Endothelial cell of umbilical vein (primary cell): ENCODE data around the gene HELQ. TPM values are rescaled to one million over a fixed set of nuclear protein-coding genes. Genes with fewer than 3 reads are reported as not detected.

Experiments used
- BruUV-seq: library from RNA; stranded (reverse); fragments of 400-500 nt; replicated peaks from 2 replicates; lab custom pipeline; 2021; lab: Mats Ljungman, UMichigan
- CTCF ChIA-PET: fragments of 300-600, 350-600 bp; sonication (Branson Sonifier 250); formaldehyde crosslinking; loops from one replicate; lab custom pipeline; 2021; ENCODE audit warnings: antibody characterized with exemption, inconsistent platforms; lab: Charles Lee
- POLR2A ChIA-PET: fragments of 300-600, 350-600 bp; sonication (Branson Sonifier 250); formaldehyde crosslinking; loops from one replicate; lab custom pipeline; 2021; ENCODE audit warnings: antibody characterized with exemption, inconsistent platforms; lab: Charles Lee
- DNase-seq: peaks from one replicate; pipeline ENCODE4 v3.0.0-alpha.2; 2011; ENCODE audit warnings: low read depth, low spot score
- FAIRE-seq: peaks from 2 replicates; lab custom pipeline; 2011; peaks lifted over from hg19 to GRCh38; lab: Jason Lieb, UNC
- H2AFZ ChIP-seq: 2 replicates; pipeline ENCODE4 v1.6.0; 2012; ENCODE audit warnings: low read depth, low read length, control low read depth, inconsistent platforms
- H3K27ac ChIP-seq: 2 replicates; pipeline ENCODE4 v1.5.1; 2011; ENCODE audit warnings: low read depth, mild to moderate bottlenecking, control low read depth, low read length, moderate library complexity; ENCODE audit not compliant: insufficient read depth
- H3K27me3 ChIP-seq, 2 experiments: 2 replicates each; pipeline versions ENCODE4 v1.6.0 to v1.6.1; 2011; ENCODE audit warnings: low read length in 2 of 2, mixed read lengths in 1 of 2; ENCODE audit not compliant: control insufficient read depth in 2 of 2, insufficient read depth in 2 of 2
- H3K36me3 ChIP-seq, 2 experiments: 2 replicates in 1 of 2; 3 replicates in 1 of 2; pipeline ENCODE4 v1.5.1; 2011; ENCODE audit warnings: low read length in 2 of 2, mild to moderate bottlenecking in 1 of 2, moderate library complexity in 1 of 2; ENCODE audit not compliant: control insufficient read depth in 2 of 2, insufficient read depth in 2 of 2; ENCODE audit errors: extremely low read depth in 1 of 2
- H3K4me1 ChIP-seq: 3 replicates; pipeline ENCODE4 v1.5.1; 2011; ENCODE audit warnings: mild to moderate bottlenecking, low read length; ENCODE audit not compliant: control insufficient read depth, insufficient read depth; ENCODE audit errors: extremely low read depth
- H3K4me2 ChIP-seq: 2 replicates; pipeline ENCODE4 v1.6.1; 2011; ENCODE audit warnings: low read length, control low read depth, mixed read lengths; ENCODE audit not compliant: insufficient read depth
- H3K4me3 ChIP-seq, 3 experiments: fragments of 200-600 bp in 1 of 3; sonication (generic), shearing (Covaris generic) in 1 of 3; replicated peaks in 1 of 3; 2 replicates each; pipeline ENCODE4 v1.5.1; 2011 to 2016; ENCODE audit warnings: control low read depth in 3 of 3, low read length in 3 of 3, mild to moderate bottlenecking in 2 of 3, inconsistent platforms in 1 of 3, low read depth in 1 of 3, moderate library complexity in 1 of 3; ENCODE audit not compliant: insufficient read depth in 1 of 3
- H3K79me2 ChIP-seq: 2 replicates; pipeline ENCODE4 v1.6.0; 2012; ENCODE audit warnings: low read length, inconsistent platforms; ENCODE audit not compliant: control insufficient read depth, insufficient read depth
- H3K9ac ChIP-seq: replicated peaks from 2 replicates; pipeline ENCODE3; 2011; ENCODE audit warnings: low read length, control low read depth; ENCODE audit not compliant: insufficient read depth; ENCODE audit errors: extremely low read depth
- H3K9me1 ChIP-seq: replicated peaks from 3 replicates; pipeline ENCODE4 v1.6.0; 2011; ENCODE audit warnings: mild to moderate bottlenecking, low read length; ENCODE audit not compliant: control insufficient read depth, insufficient read depth; ENCODE audit errors: extremely low read depth
- H3K9me3 ChIP-seq: replicated peaks from 2 replicates; pipeline ENCODE4 v1.5.1; 2012; ENCODE audit warnings: low read length, inconsistent platforms; ENCODE audit not compliant: control insufficient read depth, insufficient read depth
- H4K20me1 ChIP-seq: replicated peaks from 2 replicates; pipeline ENCODE3; 2011; ENCODE audit warnings: mild to moderate bottlenecking, low read length; ENCODE audit not compliant: control insufficient read depth, insufficient read depth; ENCODE audit errors: extremely low read depth
- EZH2 ChIP-seq: IDR thresholded peaks from 2 replicates; pipeline ENCODE4 v1.6.1; 2012; ENCODE audit warnings: borderline replicate concordance, low read depth, mild to moderate bottlenecking, moderate library complexity, low read length, inconsistent platforms; ENCODE audit not compliant: severe bottlenecking
- FOS ChIP-seq: IDR thresholded peaks from 2 replicates; pipeline ENCODE4 v1.6.1; 2011; ENCODE audit warnings: mild to moderate bottlenecking, low read length, moderate library complexity, borderline replicate concordance; ENCODE audit not compliant: insufficient read depth
- GATA2 ChIP-seq: IDR thresholded peaks from 2 replicates; pipeline ENCODE4 v1.7.0; 2011; ENCODE audit warnings: low read depth, mild to moderate bottlenecking, moderate library complexity, mixed read lengths, low read length; ENCODE audit not compliant: insufficient read length, insufficient read depth
- JUN ChIP-seq: IDR thresholded peaks from 2 replicates; pipeline ENCODE4 v1.6.1; 2011; ENCODE audit warnings: borderline replicate concordance, low read depth; ENCODE audit not compliant: insufficient read length, insufficient read depth
- MYC ChIP-seq: IDR thresholded peaks from one replicate; pipeline ENCODE4 v1.6.1; 2011; ENCODE audit warnings: mild to moderate bottlenecking, low read depth, low read length
- POLR2A ChIP-seq: IDR thresholded peaks from 2 replicates; pipeline ENCODE4 v1.6.1; 2012; ENCODE audit warnings: low read depth, mild to moderate bottlenecking, control low read depth, low read length
- POLR2AphosphoS5 ChIP-seq: IDR thresholded peaks from 2 replicates; pipeline ENCODE4 v1.6.1; 2012; ENCODE audit warnings: low read depth, mild to moderate bottlenecking, control low read depth, low read length, moderate library complexity; ENCODE audit not compliant: insufficient read depth
- dilution Hi-C: fragments of 300-500 bp; cut with MboI; formaldehyde crosslinking; loops from one replicate; pipeline ENCODE4 v1.15.0; 2019; ENCODE audit warnings: low sequenced_read_pairs; ENCODE audit not compliant: extremely low pct_ligation_motif_present
- intact Hi-C: fragments of 100-400 bp; cut with micrococcal nuclease; formaldehyde crosslinking; loops from one replicate; pipeline ENCODE4 v1.10.0; 2022
- polyA plus RNA-seq, 4 experiments: library from polyadenylated mRNA; depleted of rRNA in 3 of 4; stranded (reverse) in 3 of 4; unstranded in 1 of 4; fragments of >200 nt; gene quantifications; 2 replicates each; pipeline versions ENCODE4 v1.2.1 to v1.2.3, GENCODE V29; 2011 to 2012; ENCODE audit warnings: missing spikeins in 1 of 4
- total RNA-seq: library from RNA; stranded (reverse); gene quantifications from 2 replicates; pipeline ENCODE4 v1.2.3, GENCODE V29; 2021
- TF ChIP-seq, protein P1 (sequence below), 2 donors: IDR thresholded peaks; 1 replicate in 1 of 2; 2 replicates in 1 of 2; pipeline ENCODE4 v1.5.1; 2011; ENCODE audit warnings: low read length in 2 of 2, mild to moderate bottlenecking in 2 of 2, moderate library complexity in 2 of 2, control low read depth in 1 of 2, inconsistent platforms in 1 of 2, low read depth in 1 of 2; ENCODE audit not compliant: insufficient read depth in 1 of 2; ENCODE audit errors: extremely low read depth in 1 of 2
- TF ChIP-seq, protein P2 (sequence below): IDR thresholded peaks from 2 replicates; pipeline ENCODE4 v1.6.1; 2011; ENCODE audit not compliant: insufficient read depth, insufficient read length

The HELQ gene
- total and polyA plus RNA-seq, 2 donors (not counting 3 experiments of a cell fraction or from before 2014, with no cell fraction given): 8.7 to 11.1 TPM

DNA sequence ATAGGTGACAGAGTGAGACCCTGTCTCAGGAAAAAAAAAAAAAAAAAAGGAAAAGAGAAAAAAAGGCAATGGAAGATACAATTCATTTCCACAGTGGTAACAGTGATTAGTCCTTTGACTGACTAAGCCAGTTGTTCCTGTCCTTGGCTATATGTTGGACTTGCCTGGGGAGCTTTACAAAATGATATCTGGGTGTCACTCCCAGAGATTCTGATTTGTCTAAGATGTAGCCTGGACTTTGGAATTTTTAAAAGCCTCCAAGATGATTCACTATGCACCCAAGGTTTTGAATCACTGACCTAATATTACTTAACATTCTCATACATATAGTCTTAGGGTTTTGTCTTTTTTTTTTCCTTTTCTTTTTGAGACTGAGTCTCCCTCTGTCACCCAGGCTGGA lies 16.9 kb downstream of the HELQ start:
- Histone ChIP-seq H3K9me3 (no peaks in the 10 kb centered on the region), H3K4me1 (no peaks in the 10 kb centered on the region), H3K36me3 (peaks cover 0 to 2% of the 10 kb centered on the region in 2 experiments), H4K20me1 (no peaks in the 10 kb centered on the region), H3K9ac (no peak overlapping the region), H3K27me3 (no peaks in the 10 kb centered on the region), H3K4me3 (no peak overlapping the region), H3K4me2 (no peak overlapping the region), H3K27ac (no peak overlapping the region), H2AFZ (no peak overlapping the region), H3K79me2 (no peaks in the 10 kb centered on the region), H3K9me1 (no peaks in the 10 kb centered on the region)
- intact Hi-C loops: no loop called here
- TF ChIP-seq MYC: no peak
- TF ChIP-seq POLR2A: no peak
- TF ChIP-seq, protein P1, sequence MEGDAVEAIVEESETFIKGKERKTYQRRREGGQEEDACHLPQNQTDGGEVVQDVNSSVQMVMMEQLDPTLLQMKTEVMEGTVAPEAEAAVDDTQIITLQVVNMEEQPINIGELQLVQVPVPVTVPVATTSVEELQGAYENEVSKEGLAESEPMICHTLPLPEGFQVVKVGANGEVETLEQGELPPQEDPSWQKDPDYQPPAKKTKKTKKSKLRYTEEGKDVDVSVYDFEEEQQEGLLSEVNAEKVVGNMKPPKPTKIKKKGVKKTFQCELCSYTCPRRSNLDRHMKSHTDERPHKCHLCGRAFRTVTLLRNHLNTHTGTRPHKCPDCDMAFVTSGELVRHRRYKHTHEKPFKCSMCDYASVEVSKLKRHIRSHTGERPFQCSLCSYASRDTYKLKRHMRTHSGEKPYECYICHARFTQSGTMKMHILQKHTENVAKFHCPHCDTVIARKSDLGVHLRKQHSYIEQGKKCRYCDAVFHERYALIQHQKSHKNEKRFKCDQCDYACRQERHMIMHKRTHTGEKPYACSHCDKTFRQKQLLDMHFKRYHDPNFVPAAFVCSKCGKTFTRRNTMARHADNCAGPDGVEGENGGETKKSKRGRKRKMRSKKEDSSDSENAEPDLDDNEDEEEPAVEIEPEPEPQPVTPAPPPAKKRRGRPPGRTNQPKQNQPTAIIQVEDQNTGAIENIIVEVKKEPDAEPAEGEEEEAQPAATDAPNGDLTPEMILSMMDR (IDR thresholded peaks at IDR 0.05; ENCODE audit: extremely low read depth in 1 of 2, insufficient read depth in 1 of 2, low read depth in 1 of 2, low read length in 2 of 2): no peak
- TF ChIP-seq, protein P2, sequence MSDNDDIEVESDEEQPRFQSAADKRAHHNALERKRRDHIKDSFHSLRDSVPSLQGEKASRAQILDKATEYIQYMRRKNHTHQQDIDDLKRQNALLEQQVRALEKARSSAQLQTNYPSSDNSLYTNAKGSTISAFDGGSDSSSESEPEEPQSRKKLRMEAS: no peak
- no peak for TF ChIP-seq EZH2
- TF ChIP-seq POLR2AphosphoS5: no peak
- no peak for TF ChIP-seq JUN
- no peak for TF ChIP-seq GATA2
- no peak for TF ChIP-seq FOS
- BruUV-seq: no TSS peak
- FAIRE-seq: no peak
- no peak for DNase-seq
- dilution Hi-C loops: no loop called here
- ChIA-PET CTCF (interaction anchor here (0.6 kb wide), 1 partner anchor 1081 kb away, joined by 3 read pairs; no protein-coding TSS in a partner anchor), POLR2A (no interaction called here)
